Esophagus squamous epithelium (tissue), 4 donors: ENCODE results near the gene SYT9.

ENCODE experiments used
- CTCF ChIP-seq, 6 experiments: fragments of 450-650 bp in 4 of 6; fragments of 200-600 bp in 2 of 6; sonication (generic) in 2 of 6; IDR thresholded peaks; one replicate each; pipeline ENCODE4 v1.5.1; 2016 to 2019; ENCODE audit warnings: antibody characterized with exemption in 6 of 6, mild to moderate bottlenecking in 4 of 6, moderate library complexity in 4 of 6
- POLR2A ChIP-seq, 4 donors: fragments of 450-650 bp; IDR thresholded peaks; one replicate each; pipeline ENCODE4 v1.6.1; 2017; ENCODE audit warnings: antibody characterized with exemption in 4 of 4, mild to moderate bottlenecking in 4 of 4, moderate library complexity in 3 of 4

- no peak for TF ChIP-seq CTCF (IDR thresholded peaks at IDR 0.05)
- no peak for TF ChIP-seq POLR2A (IDR thresholded peaks at IDR 0.05)
Observed at GRCh38 chr11:7462706-7463105, 211.0 kb downstream of the SYT9 start.
